GM11168 (cell line): ENCODE results near the gene CCDC6.
"Not testable (repeated sequence)": the region's sequence is repeated elsewhere in the genome, so short reads cannot be mapped to it uniquely, and the experiment has no call there.

ENCODE experiments used
- in situ Hi-C: fragments of 300-500 bp; cut with MboI; formaldehyde crosslinking; loops from one replicate; pipeline ENCODE4 v1.12.0; 2022; ENCODE audit warnings: low sequenced_read_pairs; ENCODE audit not compliant: unreplicated experiment

CCDC6 gene

DNA sequence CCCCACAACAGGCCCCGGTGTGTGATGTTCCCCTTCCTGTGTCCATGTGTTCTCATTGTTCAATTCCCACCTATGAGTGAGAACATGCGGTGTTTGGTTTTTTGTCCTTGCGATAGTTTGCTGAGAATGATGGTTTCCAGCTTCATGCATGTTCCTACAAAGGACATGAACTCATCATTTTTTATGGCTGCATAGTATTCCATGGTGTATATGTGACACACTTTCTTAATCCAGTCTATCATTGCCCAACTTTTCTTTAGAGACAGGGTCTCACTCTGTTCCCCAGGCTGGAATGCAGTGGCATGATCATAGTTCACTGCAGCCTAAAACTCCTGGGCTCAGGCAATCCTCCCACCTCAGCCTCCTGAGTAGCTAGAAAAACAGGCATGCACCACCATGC is 120.9 kb downstream of the CCDC6 start:
- in situ Hi-C loops = not testable (repeated sequence)

DNA sequence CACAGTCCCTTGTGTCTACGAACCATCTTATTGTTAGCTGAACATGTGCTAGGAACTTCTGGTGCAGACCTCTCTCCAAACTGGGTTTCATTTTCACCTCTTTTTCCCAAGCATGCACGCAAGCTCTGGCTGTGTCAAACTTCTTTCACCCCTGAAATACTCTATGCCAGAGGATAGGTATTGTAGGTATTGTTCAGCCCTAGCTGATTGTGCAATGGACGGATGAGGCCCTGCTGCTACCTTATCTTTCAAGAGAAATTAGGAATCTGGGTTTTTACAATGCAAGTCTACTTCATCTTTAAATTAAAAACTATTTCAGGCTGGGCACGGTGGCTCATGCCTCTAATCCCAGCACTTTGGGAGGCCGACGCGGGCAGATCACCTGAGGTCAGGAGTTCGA is 124.8 kb downstream of the CCDC6 start:
- in situ Hi-C loops = no loop called here

- in situ Hi-C loops = no loop called here
These were observed 126.4 kb downstream of the CCDC6 start for GRCh38 chr10:59779756-59780533.

GRCh38 chr10:59774451-59774850 is 131.9 kb downstream of the CCDC6 start:
- in situ Hi-C loops = no loop called here

DNA sequence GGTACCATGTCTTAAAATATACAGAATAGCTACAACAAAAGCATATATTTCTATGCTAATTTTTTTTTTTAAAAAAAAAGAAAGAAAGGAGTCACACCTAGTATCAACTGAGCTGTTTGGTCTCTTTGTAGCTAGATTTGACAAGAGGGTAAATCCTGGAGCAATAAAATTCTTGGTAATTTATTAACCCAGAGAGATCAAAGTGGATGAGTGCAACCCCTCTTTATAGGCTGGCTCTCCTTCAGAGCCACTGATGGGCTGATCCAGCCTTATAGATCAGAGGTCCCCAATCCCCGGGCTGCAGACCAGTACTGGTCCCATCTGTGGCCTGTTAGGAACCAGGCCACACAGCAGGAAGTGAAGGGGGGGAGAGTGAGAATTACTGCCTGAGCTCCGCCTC is 133.3 kb downstream of the CCDC6 start:
- in situ Hi-C loops = no loop called here

GRCh38 chr10:59771162-59771807 is 135.1 kb downstream of the CCDC6 start:
- in situ Hi-C loops = no loop called here

DNA sequence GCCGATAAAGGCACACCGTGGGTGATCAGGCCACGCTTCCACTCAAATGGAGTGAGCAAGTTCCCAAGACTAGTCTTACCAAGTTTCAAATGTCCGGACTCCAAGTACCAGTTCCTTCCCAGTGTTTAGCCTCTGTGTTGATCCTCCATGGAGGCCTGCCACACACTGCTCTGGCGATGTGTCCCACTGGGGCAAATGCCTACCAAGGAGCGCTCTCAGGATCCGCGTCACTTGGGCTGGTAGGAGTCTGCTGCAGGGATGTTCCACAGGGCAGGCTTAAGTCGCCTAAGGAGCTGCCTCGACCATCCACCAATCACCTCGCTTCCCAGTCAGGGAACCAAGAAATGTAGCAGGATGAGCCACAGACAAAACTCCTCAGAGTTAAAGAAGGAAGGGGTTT is 135.7 kb downstream of the CCDC6 start:
- in situ Hi-C loops = no loop called here

- in situ Hi-C loops = no loop called here
These were observed 143.9 kb downstream of the CCDC6 start for GRCh38 chr10:59762505-59762904.

- in situ Hi-C loops = no loop called here
These were observed 148.4 kb downstream of the CCDC6 start for GRCh38 chr10:59757966-59758365.

GRCh38 chr10:59754951-59755350 is 151.4 kb downstream of the CCDC6 start:
- in situ Hi-C loops = no loop called here

DNA sequence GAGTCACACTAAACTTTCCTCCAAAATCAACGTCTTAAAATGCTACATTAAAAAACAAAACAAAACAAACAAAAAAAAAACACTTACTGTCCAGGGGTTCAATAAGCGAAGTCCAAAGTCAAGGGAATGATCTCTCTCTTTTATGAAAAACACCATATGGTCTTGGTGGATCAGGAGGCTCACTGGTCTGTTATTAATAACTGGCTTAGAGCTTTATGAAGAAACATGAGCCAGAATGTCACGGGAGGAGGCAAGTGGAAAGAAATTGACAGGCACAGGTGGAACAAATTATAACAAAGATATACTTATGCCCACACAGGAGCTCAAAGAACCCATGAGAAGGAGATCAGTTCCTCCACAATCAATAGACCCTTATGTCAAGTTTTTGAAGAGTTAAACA is 153.1 kb downstream of the CCDC6 start, which contains the start of gene MRLN:
Gene MRLN (minus strand): TSS at position 189 of the 400 bp plus-strand sequence.
- in situ Hi-C loops = no loop called here

GRCh38 chr10:59752278-59752940 is 153.9 kb downstream of the CCDC6 start:
- in situ Hi-C loops = no loop called here

GRCh38 chr10:59750155-59750945 is 156.0 kb downstream of the CCDC6 start:
- in situ Hi-C loops = no loop called here

DNA sequence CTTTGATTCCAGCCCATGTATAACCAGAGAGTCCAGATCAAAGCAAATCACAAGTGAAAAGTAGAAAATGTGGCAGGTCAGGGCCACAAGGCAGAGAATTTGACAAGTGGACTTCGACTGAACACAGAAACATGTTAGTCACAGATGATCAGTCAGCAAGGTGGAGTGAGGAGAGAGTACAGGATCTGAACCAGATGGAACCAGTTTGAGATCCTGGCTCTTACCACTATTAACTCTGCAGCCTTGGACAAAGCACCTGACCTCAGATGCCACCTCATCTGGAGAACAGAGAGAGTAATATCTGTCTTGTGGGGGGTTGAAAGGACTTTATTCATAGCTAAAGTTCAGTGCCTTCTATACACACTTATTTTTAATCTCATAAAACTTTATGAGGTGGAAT is 157.5 kb downstream of the CCDC6 start:
- in situ Hi-C loops = no loop called here

GRCh38 chr10:59745163-59745650 is 161.1 kb downstream of the CCDC6 start:
- in situ Hi-C loops = no loop called here

GRCh38 chr10:59744762-59745161 is 161.6 kb downstream of the CCDC6 start:
- in situ Hi-C loops = not testable (repeated sequence)

DNA sequence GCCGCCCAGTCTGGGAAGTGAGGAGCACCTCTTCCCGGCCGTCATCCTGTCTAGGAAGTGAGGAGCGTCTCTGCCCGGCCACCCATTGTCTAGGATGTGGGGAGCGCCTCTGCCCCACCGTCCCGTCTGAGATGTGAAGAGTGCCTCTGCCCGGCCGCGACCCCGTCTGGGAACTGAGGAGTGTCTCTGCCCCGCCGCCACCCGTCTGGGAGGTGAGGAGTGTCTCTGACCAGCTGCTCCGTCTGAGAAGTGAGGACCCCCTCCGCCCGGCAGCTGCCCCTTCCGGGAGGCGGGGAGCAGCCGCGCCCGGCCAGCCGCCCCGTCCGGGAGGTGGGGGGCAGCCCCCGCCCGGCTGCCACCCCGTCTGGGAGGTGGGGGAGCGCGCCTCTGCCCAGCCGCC is 162.2 kb downstream of the CCDC6 start:
- in situ Hi-C loops = not testable (repeated sequence)

GRCh38 chr10:59741583-59741982 is 164.8 kb downstream of the CCDC6 start:
- in situ Hi-C loops = no loop called here

DNA sequence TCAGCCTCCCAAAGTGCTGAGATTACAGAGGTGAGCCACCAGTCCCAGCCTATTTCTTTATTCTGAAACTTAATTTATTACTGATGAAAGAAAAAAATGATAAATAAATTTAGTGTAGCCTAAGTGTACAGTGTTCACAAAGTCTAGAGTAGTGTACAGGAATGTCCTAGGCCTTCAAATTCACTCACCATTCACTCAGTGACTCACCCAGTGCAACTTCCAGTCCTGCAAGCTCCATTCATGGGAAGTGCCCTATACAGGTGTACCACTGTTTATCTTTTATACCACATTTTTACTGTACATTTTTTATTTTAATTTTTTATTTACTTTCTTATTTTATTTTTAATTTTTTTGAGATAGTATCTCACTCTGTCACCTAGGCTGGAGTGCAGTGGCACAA is 165.3 kb downstream of the CCDC6 start:
- in situ Hi-C loops = no loop called here
